ENCODE measurements around the gene FOCAD. TPM values are rescaled to one million over a fixed set of nuclear protein-coding genes. Genes with fewer than 3 reads are reported as not detected.

Gene FOCAD
- total and polyA plus RNA-seq, 8 donors, result 5.6 to 212 (median 12.2) TPM

DNA sequence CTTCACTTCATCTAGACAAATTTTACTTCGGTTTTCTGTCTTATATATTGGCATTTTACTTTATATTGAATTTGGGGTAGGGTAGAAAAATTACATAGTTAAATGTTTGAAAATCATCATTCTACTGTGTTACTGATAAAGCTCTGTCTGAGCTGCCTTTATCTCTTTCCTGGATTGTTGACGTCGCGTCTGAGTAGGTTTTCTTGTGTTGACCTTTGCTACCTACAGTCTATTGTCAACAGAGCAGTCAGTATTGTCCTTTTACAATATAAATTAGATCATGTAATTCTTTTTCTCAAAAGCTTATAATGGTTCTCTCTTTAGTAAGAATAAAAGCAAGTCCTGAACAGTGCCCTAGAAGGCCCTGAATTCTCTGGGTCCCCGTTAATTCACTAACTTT, 219.2 kb downstream of the FOCAD start:
- Histone ChIP-seq H3K36me3 (peaks cover 2 to 6% (median 5%) of the 10 kb centered on the region in 4 donors), H3K4me1 (no peaks in the 10 kb centered on the region), H3K27ac (no peak overlapping the region), H3K9me3 (no peaks in the 10 kb centered on the region), H3K27me3 (no peaks in the 10 kb centered on the region), H3K4me3 (no peak overlapping the region)
- 51 to 71% (median 62%) methylated on average over 5 of the region's 5 CpGs for WGBS, 5 donors
- TF ChIP-seq POLR2AphosphoS5 (IDR thresholded peaks at IDR 0.05) (no peak), POLR2A (IDR thresholded peaks at IDR 0.05) (no peak), EP300 (IDR thresholded peaks at IDR 0.05) (no peak)
- TF ChIP-seq, protein P1, sequence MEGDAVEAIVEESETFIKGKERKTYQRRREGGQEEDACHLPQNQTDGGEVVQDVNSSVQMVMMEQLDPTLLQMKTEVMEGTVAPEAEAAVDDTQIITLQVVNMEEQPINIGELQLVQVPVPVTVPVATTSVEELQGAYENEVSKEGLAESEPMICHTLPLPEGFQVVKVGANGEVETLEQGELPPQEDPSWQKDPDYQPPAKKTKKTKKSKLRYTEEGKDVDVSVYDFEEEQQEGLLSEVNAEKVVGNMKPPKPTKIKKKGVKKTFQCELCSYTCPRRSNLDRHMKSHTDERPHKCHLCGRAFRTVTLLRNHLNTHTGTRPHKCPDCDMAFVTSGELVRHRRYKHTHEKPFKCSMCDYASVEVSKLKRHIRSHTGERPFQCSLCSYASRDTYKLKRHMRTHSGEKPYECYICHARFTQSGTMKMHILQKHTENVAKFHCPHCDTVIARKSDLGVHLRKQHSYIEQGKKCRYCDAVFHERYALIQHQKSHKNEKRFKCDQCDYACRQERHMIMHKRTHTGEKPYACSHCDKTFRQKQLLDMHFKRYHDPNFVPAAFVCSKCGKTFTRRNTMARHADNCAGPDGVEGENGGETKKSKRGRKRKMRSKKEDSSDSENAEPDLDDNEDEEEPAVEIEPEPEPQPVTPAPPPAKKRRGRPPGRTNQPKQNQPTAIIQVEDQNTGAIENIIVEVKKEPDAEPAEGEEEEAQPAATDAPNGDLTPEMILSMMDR (IDR thresholded peaks at IDR 0.05), result no peak
- no peak for DNase-seq
- intact Hi-C loops (cut with DNase I; ENCODE audit: low total_unique reads), result no loop called here

DNA sequence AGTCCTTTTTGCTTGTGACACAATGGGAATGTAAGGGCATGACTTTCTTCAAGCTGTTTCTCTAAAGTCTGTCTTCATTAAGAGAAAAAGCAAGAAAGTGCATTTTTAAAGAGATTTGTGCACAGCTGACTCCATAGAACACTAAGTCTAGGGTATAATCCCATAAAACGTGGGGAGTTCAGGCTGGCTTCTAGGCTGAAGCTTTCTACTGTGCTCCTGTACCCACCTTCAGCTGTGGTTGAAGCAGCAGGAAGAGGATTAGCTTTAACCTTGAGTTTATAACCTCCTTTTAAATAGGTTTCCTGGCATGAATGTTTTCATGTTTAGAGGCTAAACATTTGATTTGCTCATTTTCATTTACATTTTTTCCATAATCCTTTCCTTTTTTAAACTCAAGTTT, 220.9 kb downstream of the FOCAD start:
- Histone ChIP-seq H3K27me3 (no peaks in the 10 kb centered on the region), H3K4me1 (no peaks in the 10 kb centered on the region), H3K27ac (no peak overlapping the region), H3K9me3 (no peaks in the 10 kb centered on the region), H3K4me3 (no peak overlapping the region), H3K36me3 (peaks cover 2 to 6% (median 4%) of the 10 kb centered on the region in 4 donors)
- no peak for TF ChIP-seq POLR2A (IDR thresholded peaks at IDR 0.05)
- no peak for TF ChIP-seq EP300 (IDR thresholded peaks at IDR 0.05)
- no peak for TF ChIP-seq POLR2AphosphoS5 (IDR thresholded peaks at IDR 0.05)
- TF ChIP-seq, protein P1 (IDR thresholded peaks at IDR 0.05), result no peak
- WGBS, 5 donors, result 70 to 83% (median 80%) methylated on average over 1 of the region's 1 CpG
- no peak for DNase-seq
- intact Hi-C loops (cut with DNase I; ENCODE audit: low total_unique reads), result no loop called here

DNA sequence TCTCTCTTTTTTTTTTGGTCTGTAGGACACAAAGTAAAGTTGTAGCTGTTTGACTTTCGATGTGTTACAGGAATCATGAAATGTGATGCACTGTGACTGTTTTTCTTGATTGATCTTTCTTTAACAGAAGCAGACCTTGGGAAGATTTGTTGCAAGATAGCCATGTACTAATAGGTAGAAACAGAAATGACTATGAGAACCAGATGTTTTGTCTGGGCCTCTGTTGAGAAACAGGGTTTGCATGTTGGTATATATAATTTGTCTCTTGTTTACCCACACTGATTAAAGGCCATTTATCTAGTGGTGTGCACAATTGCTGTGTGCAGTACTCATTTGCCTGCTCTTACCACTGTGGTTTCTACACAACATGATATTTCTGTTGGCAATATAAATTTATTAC, 222.3 kb downstream of the FOCAD start:
- TF ChIP-seq POLR2A (IDR thresholded peaks at IDR 0.05) (no peak), POLR2AphosphoS5 (IDR thresholded peaks at IDR 0.05) (no peak), EP300 (IDR thresholded peaks at IDR 0.05) (no peak)
- TF ChIP-seq, protein P1 (IDR thresholded peaks at IDR 0.05), result no peak
- intact Hi-C loops (cut with DNase I; ENCODE audit: low total_unique reads), result no loop called here
- no peaks in the 10 kb centered on the region for H3K9me3 ChIP-seq
- no peak overlapping the region for H3K4me3 ChIP-seq
- 76 to 90% (median 87%) methylated on average over 1 of the region's 1 CpG for WGBS, 5 donors
- peaks cover 0 to 6% (median 4%) of the 10 kb centered on the region in 4 donors for H3K36me3 ChIP-seq
- H3K27ac ChIP-seq, result no peak overlapping the region
- no peaks in the 10 kb centered on the region for H3K27me3 ChIP-seq
- H3K4me1 ChIP-seq, result no peaks in the 10 kb centered on the region
- DNase-seq, result peak in 1 of 2 donors; percentile 9

DNA sequence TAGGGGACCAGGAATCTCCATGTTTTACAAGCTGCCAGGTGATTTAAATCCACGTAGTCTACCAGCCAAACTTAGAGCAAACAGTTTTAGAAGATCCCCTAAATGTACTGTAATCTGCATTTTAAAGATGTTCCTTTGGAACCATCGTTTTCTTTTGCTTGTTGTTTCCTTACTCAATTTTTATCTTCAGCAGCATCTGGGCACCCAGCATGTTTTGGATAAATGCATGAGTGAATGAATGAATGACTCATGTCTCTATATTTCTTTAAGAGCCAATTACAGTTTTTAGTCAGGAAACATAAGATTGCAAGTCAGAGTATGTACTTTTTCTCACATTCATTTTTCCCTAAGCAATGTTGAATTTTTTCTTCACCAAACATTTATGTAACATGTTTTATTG, 224.4 kb downstream of the FOCAD start:
- DNase-seq, result no peak
- no peak for TF ChIP-seq POLR2A (IDR thresholded peaks at IDR 0.05)
- TF ChIP-seq, protein P1 (IDR thresholded peaks at IDR 0.05), result no peak
- no peak for TF ChIP-seq POLR2AphosphoS5 (IDR thresholded peaks at IDR 0.05)
- no peak for TF ChIP-seq EP300 (IDR thresholded peaks at IDR 0.05)
- Histone ChIP-seq H3K9me3 (no peaks in the 10 kb centered on the region), H3K27ac (no peak overlapping the region), H3K36me3 (peaks cover 0 to 17% (median 5%) of the 10 kb centered on the region in 4 donors), H3K4me3 (no peak overlapping the region), H3K4me1 (no peaks in the 10 kb centered on the region), H3K27me3 (no peaks in the 10 kb centered on the region)
- 62 to 89% (median 65%) methylated on average over 2 of the region's 2 CpGs for WGBS, 5 donors
- intact Hi-C loops (cut with DNase I; ENCODE audit: low total_unique reads), result no loop called here

Measured in stomach (tissue), 9 donors.